Stomach (tissue), 4 donors: Measurements from ENCODE around the gene ECI2.

Source experiments
- EP300 ChIP-seq: sonication (generic); formaldehyde crosslinking; IDR thresholded peaks from one replicate; pipeline ENCODE4 v1.6.1; 2017; ENCODE audit warnings: antibody characterized with exemption
- POLR2A ChIP-seq, 4 donors: fragments of 450-650 bp; IDR thresholded peaks; one replicate each; pipeline ENCODE4 v1.6.1; 2016; ENCODE audit warnings: antibody characterized with exemption in 4 of 4, control low read depth in 2 of 4, mild to moderate bottlenecking in 1 of 4, moderate library complexity in 1 of 4
- POLR2AphosphoS5 ChIP-seq, 3 donors: sonication (generic); formaldehyde crosslinking; IDR thresholded peaks; one replicate each; pipeline ENCODE4 v1.6.1; 2016; ENCODE audit warnings: antibody characterized with exemption in 3 of 3
- TF ChIP-seq, protein P1 (sequence below), 7 experiments: fragments of 450-650 bp in 4 of 7; fragments of 200-600 bp in 3 of 7; sonication (generic) in 3 of 7; IDR thresholded peaks; one replicate each; pipeline ENCODE4 v1.5.1; 2016 to 2019; ENCODE audit warnings: antibody characterized with exemption in 7 of 7, control low read depth in 2 of 7, mild to moderate bottlenecking in 1 of 7

DNA sequence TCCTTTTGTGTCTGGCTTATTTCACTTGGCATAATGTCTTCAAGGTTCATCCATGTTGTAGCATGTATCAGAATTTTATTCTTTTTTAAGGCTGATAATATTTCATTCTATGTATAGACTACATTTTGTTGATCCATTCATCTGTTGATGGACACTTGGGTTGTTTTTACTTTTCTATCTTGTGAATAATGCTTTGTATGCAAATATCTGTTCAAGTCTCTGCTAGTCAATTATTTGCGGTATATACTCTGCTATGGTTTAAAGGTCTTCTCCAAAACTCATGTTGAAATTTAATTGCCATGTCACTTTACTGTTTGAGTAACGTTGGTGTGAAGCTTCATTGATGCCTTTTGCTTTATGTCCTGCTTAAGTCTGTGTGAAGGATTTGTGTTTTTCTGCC lies 27.5 kb downstream of the ECI2 start:
- TF ChIP-seq, protein P1, sequence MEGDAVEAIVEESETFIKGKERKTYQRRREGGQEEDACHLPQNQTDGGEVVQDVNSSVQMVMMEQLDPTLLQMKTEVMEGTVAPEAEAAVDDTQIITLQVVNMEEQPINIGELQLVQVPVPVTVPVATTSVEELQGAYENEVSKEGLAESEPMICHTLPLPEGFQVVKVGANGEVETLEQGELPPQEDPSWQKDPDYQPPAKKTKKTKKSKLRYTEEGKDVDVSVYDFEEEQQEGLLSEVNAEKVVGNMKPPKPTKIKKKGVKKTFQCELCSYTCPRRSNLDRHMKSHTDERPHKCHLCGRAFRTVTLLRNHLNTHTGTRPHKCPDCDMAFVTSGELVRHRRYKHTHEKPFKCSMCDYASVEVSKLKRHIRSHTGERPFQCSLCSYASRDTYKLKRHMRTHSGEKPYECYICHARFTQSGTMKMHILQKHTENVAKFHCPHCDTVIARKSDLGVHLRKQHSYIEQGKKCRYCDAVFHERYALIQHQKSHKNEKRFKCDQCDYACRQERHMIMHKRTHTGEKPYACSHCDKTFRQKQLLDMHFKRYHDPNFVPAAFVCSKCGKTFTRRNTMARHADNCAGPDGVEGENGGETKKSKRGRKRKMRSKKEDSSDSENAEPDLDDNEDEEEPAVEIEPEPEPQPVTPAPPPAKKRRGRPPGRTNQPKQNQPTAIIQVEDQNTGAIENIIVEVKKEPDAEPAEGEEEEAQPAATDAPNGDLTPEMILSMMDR (IDR thresholded peaks at IDR 0.05): no peak
- no peak for TF ChIP-seq POLR2A (IDR thresholded peaks at IDR 0.05)
- TF ChIP-seq EP300: no peak
- TF ChIP-seq POLR2AphosphoS5 (IDR thresholded peaks at IDR 0.05): no peak
